Amygdala (tissue), 56 donors: ENCODE data around the gene P4HA3.

Experiments
- DNase-seq, 56 donors: peaks; one replicate each; lab custom pipeline; 2025; lab: John Stamatoyannopoulos, UW

The P4HA3 gene

DNA sequence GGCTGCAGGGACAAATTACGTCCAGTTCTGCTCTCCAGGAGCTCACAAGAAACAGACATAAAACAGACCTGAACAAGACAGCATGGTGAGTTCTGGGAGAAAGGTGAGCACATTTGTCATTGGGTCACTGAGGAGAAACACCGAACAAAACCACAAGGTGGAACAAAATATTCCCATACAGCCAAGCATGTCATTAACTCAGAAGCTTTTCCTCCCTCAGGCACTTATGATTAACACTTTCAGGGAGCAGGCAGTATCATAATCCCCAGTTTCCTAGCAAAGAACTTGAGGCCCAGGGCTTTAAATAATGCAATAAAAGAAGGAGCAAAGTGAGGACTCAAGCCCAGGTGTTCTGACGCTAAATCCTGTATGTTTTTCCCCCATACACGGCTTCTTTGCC is 43.0 kb downstream of the P4HA3 start:
- DNase-seq: no peak

DNA sequence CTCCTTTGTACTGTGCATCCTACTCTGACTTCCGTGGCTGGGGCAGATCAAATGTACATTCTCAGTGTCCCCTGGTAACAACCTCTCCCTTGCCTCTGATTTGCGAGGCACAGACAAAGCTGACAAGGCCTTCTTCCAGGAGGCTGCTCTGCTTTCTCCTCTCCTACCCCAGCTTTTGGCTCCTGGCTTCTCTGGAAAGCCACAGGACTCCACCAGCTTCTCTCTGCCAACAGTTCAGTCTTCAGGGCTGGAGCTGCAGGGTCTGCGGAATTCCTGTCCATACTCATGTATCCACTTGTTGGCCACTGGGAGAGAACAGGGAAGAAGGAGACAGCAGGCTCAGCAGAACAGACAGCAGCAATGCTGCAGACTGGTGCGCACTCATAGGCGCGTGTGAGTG is 44.4 kb downstream of the P4HA3 start:
- no peak for DNase-seq

DNA sequence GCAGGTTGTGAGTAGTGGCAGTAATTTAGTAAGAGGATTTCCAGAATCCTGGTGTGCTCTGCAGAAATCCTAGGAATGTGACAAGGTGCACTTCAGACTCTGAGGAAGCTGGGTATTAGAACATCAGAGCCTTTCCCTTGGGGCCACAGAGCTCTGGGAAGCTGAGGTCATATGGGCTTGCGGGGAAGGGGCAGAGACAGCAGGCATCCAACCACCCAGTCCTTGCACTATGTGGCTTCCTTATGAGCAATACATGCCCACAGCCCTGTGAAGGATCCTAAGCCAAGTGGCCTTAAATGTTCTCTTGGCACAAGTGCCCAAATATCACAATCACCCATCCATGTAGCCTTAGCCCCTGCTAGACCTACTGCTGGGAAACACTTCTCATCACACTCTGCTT is 46.2 kb downstream of the P4HA3 start:
- DNase-seq: no peak

DNA sequence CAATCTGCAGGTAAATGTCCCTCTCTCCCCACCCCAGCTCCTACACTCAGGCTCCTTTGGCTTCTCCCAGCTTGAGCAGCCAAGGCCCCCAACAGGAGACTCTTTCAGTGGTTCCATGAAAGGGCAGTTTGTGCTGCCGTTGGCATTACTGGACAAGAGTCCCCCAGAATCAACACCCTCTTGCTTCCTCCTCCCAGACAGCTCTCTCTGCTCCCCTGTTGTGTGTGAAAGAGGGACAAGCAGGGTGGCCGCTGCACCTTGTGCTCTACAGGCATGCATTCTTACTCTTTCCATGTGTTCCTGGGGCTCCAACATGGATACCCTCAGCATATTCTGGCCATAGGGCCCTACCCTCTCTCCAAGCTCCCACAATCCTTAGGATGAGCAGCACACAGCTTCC is 48.7 kb downstream of the P4HA3 start:
- no peak for DNase-seq

DNA sequence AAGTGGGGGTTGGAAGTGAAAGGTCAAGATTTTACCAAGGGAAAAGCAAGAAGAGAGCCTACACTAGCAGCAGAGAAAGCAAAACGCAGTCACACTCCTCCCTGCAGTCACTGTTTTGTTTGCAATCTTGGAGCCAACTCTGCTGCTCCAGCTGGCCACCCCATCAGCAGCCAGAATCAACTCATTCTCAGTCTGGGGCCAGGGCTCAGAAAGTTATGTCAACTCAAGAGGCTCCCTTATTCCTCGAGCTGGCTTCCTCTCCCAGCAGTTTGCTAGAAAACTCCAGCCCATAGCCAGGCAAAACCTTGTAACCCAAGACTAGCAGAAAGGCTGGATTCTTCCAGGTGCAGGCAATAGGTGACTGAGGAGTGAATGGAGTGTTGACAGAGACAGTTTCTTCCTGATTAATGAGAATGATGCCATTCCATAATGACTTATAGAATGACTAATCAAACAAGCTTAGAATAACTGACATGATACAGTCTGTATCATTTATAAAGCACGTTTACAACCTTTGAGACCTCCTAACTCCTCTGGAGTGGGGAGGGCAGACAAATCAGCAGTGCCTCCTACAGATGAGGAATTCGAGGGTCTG is 53.4 kb downstream of the P4HA3 start:
- peak in 5 of 56 donors; percentile 6 to 30 (median 10) for DNase-seq

DNA sequence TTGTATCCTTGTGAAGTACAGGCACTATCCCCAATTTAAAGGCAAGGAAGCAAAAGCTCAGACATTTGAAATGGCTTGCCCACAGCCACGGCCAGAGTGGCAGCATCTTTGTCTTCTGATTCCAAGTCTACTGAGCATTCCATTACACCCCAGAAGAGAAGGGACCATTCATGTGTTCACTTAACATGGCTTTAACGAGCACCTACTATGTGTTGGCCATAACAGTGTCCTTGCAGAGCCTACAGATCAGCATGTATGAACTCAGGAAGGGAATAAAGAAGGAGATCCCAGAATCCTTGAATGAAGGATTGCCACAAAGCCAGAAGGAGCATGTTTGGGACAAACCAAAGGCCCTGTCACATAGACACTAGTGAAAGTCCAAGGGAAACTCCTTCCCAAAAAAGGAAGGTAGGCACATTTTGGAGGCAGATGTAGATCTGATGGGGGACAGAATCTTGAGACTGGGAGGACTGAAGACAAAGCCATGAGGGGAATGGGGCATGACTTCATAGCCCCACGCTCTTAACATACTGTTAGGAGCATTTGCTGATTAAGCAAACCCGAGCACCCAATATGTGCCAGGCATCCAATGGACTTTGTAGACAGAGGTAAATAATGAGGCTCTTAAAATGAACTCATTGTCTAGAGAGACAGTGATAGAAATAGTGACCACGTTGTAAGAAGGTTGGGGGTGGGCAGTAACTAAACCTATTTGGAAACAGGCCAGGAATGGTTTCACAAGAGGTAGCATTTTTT is 54.9 kb downstream of the P4HA3 start:
- no peak for DNase-seq

DNA sequence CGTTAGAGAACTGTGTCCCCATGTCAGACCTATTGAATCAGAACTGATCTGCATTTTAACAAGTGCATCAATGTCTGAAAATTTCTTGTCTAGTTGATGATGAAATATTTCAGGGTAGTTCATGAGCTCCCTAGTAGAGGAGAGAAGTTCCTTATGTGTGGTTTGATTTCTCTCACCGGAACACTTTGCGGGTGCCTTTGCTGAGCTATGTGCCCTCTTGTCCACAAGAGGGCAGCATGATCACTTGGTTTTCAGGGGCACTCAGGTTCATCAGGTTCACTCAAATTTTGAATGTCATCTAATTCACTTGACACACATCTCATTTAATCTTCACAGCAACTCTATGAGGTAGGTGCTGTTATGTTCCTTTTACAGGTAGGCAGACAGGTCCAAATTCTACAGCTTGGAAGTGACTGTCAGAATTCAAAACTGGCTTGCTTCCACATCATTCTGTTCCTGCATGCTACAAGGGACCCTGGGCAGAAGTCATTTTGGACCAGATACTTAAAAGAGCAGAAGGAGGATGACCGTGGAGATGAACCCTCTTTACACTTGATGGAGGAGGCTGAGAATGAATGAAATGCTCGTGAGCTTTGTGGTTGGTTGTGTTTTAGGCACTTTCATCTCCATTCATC is 55.6 kb downstream of the P4HA3 start:
- peak in 21 of 56 donors; percentile 1 to 61 (median 14) for DNase-seq

DNA sequence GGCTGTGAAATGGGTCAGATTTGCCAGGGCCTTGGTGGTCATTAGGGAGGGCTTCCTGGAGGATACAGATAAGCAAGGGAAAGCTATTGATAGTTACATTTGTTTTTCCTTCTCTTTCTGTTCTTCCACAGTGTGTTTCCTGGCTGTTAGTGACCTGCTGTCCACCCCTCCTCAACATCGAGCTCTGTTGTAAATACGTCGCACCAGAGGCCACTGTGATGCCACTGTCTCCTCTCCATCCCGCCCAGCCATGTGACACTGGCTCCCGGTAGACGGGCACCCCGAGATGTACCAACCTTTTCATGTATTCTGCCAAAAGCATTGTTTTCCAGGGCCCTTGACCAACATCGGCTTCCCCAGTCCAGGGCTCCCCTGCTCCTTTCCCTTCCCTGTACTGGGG is 58.1 kb downstream of the P4HA3 start:
- DNase-seq: no peak

DNA sequence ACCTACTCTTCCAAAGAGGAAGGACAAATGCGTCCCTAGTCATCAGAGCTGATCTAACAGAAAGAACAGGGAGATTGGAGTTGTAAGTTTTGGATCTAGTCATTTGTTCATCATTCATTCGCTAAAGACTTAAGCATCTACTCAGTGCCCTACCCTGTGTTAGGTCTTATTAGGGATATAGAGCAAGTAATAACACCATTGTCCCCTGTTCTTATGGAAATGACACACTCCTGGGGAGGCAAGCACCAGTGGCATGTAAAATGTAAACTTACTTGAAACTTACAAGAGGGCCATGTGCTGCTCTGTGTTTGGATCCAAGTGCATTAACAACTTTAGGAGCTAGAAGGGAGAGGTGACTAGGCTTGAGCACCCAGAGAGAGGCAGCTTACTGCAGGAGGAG is 61.9 kb downstream of the P4HA3 start:
- DNase-seq: no peak

DNA sequence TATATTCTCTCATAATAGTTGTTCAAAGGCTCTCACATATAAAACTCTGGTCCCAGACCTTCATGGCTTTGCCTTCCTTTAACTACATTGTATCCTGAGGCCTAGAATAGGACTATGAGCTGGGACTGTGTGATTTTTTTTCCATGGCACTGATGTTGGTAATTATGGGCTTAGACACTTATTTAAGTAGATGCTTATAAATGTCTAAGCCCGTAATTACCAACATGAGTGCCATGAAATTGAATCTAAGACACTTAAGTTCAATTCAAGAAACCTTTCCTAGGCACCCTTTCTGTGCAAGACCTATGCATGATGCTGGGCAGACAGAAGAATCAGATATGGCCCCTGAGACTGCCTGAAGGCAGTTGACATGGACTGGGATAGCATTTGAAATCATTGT is 63.0 kb downstream of the P4HA3 start:
- DNase-seq: no peak

DNA sequence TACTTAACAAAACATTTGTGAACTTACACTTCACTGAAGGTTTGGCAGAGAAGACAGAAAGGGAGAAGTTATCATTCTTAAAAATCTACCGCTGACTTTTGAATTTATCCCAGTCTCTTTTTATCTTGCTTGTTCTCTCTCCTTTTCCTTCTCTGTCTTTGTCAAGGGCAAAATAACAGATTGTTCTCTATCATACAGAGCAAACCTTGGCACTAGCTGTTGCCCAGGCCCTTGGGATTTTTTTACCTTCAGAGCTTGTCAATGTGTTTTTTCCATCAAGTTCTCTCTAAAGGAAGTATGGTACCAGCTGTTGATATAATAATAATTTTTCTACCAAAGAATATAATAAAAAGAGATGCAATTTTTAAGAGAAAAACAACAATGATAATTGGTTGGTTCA is 73.2 kb downstream of the P4HA3 start:
- no peak for DNase-seq

DNA sequence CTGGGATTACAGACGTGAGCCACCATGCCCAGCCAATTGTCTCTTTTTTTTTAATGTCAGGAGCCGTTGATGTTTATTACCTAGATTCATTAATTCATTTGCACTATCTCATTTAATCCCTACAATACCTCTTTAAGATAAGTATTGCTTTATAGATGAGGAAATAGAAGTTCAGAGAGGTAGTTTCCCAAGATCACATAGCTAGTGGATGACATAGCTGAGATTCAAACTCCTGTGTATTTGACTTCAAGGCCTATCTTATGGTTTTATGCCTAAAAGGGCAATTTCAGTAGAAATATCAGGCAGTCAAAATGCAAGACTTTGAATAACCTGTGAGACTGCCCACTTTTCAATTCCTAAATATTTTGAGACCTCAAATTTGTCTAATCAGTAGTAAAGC is 73.9 kb downstream of the P4HA3 start:
- DNase-seq: no peak

DNA sequence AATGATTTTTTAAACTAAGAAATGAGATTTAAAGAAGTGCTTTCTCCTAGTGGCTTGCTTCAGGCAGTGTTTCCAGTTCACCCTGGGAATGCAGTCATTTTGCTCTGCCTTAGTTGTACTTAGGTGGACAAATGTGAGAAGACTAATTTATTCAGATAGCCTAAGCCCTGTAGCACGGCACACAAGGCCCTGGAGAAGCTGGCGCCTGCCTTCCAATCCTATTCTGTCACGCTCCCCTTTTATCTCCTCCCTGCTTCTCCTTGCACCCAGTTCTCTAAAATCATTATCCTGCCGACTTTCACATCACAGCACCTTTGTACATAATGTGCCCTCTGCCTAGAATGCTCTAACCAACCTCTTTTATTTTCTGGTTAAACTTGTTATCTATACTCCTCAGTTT is 76.3 kb downstream of the P4HA3 start:
- DNase-seq: no peak

DNA sequence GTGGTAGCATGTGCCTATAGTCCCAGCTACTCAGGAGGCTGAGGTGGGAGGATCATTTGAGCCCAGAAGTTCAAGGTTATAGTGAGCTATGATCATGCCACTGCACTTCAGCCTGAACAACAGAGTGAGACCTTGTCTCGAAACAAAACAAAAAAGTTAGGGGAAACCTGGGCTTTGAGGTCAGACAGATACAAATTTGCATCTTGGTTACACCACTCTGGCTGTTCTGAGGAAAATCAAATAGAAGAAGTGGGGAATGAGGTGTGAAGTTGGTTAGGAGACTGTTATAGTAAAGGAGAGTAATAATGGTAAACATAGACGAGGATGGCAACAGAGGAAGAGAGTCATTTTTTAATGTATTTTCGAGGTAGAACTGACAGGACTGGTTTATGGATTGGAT is 77.8 kb downstream of the P4HA3 start:
- DNase-seq: no peak

DNA sequence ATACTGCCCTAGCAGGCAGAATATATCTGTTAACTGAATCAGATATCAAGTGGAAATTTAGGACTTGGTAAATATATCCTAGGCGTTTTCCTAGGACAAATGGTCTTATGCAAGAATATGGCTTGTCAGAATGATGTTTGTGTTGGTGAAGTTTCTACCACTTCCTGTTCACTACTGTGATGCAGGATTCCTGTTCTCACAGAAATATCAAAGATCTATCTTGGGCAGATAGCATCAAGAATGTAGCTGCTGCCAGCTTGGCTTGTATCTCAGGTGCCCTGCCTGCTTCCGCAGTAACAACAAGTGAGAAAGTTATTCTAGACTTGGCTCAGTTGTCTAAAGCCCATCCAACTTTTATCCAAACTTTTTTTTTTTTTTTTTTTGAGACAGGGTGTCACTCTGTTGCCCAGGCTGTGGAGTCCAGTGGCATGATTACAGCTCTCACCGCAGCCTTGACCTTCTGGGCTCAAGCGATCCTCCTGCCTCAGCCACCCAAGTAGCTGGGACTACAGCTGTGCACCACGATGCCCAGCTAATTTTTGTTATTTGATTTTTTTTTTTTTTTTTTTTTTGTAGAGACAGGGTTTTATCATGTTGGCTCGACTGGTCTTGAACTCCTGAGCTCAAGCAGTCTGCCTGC is 79.0 kb downstream of the P4HA3 start:
- no peak for DNase-seq

DNA sequence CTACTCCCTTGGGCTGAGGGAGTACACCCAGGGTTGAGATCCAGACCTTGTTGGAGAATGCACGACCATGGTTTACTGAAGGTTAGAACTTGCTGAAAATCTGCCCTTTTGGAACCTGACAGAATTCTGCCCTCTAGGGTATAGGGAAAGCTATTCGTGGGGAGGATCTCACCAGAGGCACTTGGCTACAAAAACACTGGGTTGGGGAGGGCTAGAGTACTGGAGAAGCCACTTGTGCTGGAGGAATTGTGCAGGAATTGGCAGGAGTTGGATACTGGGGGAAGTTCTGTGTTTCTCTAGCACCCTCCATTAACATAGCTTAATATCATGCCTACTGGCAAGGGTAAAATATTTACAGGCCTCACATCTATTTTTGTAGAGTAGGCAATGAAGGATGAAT is 84.5 kb downstream of the P4HA3 start:
- no peak for DNase-seq

DNA sequence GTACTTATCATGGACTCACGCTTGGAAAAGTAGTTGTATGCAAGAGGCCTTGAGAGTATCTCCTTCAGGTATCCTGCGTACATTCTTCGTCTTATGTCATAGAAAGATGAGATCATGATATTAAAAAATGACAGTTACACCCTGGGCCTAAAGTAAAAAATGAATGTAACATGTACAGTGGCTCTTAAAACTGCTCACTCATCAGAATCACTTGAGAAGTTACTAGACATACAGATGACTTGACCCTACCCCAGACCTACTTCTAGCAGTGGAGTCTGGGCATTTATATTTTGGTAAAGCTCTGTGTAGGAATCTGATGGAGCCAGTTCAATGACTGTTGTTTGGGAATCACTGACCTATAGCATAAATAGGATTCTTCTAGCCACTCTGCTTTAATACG is 85.9 kb downstream of the P4HA3 start:
- no peak for DNase-seq

DNA sequence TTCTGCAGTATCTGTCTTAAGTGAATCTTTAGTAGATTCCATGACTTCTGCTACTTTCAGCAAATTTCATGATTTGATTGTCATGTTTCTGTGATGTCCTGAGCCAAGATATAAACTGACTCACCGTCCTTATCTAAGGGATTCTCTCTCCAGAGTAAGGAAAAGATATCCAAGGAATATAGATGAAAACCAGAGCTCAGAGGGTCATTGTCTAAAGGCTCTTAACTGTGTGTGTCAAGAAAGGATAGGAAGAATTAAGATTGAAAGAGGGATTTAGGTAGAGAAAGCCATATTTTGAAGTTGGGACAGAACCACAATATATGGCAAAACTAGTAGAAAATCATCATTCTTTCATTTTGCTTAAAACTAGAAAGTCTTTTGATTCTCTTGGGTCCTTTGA is 89.6 kb downstream of the P4HA3 start:
- DNase-seq: no peak

DNA sequence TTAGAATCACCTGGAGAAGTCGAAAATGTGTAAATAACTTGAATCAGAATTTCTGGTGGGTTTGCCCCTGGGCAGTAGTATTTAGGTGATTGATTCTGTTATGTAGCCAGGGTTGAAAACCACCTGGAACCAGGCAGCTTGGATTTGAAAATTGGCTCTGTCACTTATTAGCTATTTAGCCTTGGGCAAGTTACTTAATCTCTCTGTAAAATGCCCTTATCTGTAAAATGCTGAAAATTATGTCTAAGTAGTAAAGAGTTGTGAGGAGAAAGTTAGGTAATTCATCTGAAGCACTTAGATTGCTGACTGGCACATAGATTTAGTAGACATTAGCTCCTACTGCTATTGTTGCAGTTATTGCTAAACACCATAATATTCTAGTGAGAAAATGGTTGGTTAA is 91.1 kb downstream of the P4HA3 start:
- no peak for DNase-seq
